Esophagus squamous epithelium (tissue), 5 donors: ENCODE results near the gene RETREG2. TPM values are rescaled to one million over a fixed set of nuclear protein-coding genes. Genes with fewer than 3 reads are reported as not detected.
A peak's percentile ranks its signal among the peaks of the same experiment; 100 is the strongest.

ENCODE experiments used
- DNase-seq: peaks from one replicate; lab custom pipeline; 2025; lab: John Stamatoyannopoulos, UW
- H3K27ac ChIP-seq, 4 donors: fragments of 200-600 bp; sonication (generic); one replicate each; pipeline ENCODE4 v1.5.1; 2016 to 2019; ENCODE audit warnings: mild to moderate bottlenecking in 1 of 4
- H3K27me3 ChIP-seq, 4 donors: fragments of 200-600 bp; sonication (generic); 1 replicate in 3 of 4; 2 replicates in 1 of 4; pipeline versions ENCODE4 v1.5.1 to v1.6.0; 2017 to 2021; ENCODE audit warnings: antibody characterized with exemption in 1 of 4
- H3K36me3 ChIP-seq, 3 donors: fragments of 200-600 bp; sonication (generic); one replicate each; pipeline ENCODE4 v1.5.1; 2016 to 2019
- H3K4me1 ChIP-seq, 3 donors: fragments of 200-600 bp; sonication (generic); one replicate each; pipeline ENCODE4 v1.5.1; 2017 to 2019
- H3K4me3 ChIP-seq, 4 donors: fragments of 200-600 bp; sonication (generic); 1 replicate in 3 of 4; 2 replicates in 1 of 4; pipeline ENCODE4 v1.5.1; 2016 to 2019; ENCODE audit warnings: mild to moderate bottlenecking in 2 of 4, moderate library complexity in 1 of 4
- H3K9me3 ChIP-seq, 3 donors: fragments of 200-600 bp; sonication (generic); one replicate each; pipeline ENCODE4 v1.5.1; 2016 to 2019
- POLR2A ChIP-seq, 4 donors: fragments of 450-650 bp; IDR thresholded peaks; one replicate each; pipeline ENCODE4 v1.6.1; 2017; ENCODE audit warnings: antibody characterized with exemption in 4 of 4, mild to moderate bottlenecking in 4 of 4, moderate library complexity in 3 of 4
- WGBS, 2 donors: methylation state at CpG; one replicate each; pipeline ENCODE4 v1.1.5; 2018; 5-methylcytosine and 5-hydroxymethylcytosine counted together
- intact Hi-C: fragments of 100-400 bp; cut with DNase I; formaldehyde crosslinking; loops from one replicate; pipeline ENCODE4 v1.15.0; 2022
- total RNA-seq, 4 donors: library from RNA; depleted of rRNA; stranded (reverse); fragments of >200 nt; gene quantifications; one replicate each; pipeline ENCODE4 v1.1.0, GENCODE V29; 2016
- TF ChIP-seq, protein P1 (sequence below), 6 experiments: fragments of 450-650 bp in 4 of 6; fragments of 200-600 bp in 2 of 6; sonication (generic) in 2 of 6; IDR thresholded peaks; one replicate each; pipeline ENCODE4 v1.5.1; 2016 to 2019; ENCODE audit warnings: antibody characterized with exemption in 6 of 6, mild to moderate bottlenecking in 4 of 6, moderate library complexity in 4 of 6
- donor health status: DM: yes; HTN: yes; CAD: no.

RETREG2 gene
- total RNA-seq, 4 donors from 2014 or later: 31.0 to 58.7 (median 41.8) TPM

DNA sequence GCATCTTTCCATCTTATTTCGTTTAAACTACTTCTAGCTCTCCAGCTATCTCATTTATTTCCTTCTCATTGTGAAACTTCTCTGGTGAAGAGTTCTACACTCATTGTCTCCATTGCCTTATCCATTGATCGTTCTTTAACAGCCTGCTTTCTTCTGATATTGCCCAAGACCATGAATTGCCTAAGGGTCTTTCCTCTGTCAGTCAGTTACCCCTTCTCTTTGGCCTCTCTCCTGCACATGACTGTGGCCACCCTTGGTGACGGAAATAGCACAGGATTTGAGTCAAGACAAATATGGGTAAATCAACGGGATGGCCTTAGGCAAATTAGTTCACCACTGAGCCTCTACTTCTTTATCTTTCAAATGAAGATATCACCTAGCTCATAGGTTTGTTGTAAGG, 44.1 kb upstream of the RETREG2 start:
- Histone ChIP-seq H3K9me3 (no peaks in the 10 kb centered on the region), H3K4me1 (no peaks in the 10 kb centered on the region), H3K36me3 (peaks cover 0 to 11% (median 0%) of the 10 kb centered on the region in 3 donors), H3K27me3 (no peaks in the 10 kb centered on the region), H3K4me3 (no peak overlapping the region), H3K27ac (no peak overlapping the region)
- no peak for TF ChIP-seq POLR2A (IDR thresholded peaks at IDR 0.05)
- TF ChIP-seq, protein P1, sequence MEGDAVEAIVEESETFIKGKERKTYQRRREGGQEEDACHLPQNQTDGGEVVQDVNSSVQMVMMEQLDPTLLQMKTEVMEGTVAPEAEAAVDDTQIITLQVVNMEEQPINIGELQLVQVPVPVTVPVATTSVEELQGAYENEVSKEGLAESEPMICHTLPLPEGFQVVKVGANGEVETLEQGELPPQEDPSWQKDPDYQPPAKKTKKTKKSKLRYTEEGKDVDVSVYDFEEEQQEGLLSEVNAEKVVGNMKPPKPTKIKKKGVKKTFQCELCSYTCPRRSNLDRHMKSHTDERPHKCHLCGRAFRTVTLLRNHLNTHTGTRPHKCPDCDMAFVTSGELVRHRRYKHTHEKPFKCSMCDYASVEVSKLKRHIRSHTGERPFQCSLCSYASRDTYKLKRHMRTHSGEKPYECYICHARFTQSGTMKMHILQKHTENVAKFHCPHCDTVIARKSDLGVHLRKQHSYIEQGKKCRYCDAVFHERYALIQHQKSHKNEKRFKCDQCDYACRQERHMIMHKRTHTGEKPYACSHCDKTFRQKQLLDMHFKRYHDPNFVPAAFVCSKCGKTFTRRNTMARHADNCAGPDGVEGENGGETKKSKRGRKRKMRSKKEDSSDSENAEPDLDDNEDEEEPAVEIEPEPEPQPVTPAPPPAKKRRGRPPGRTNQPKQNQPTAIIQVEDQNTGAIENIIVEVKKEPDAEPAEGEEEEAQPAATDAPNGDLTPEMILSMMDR (IDR thresholded peaks at IDR 0.05): no peak
- intact Hi-C loops: no loop called here
- 76 to 87% methylated on average over 4 of the region's 4 CpGs for WGBS, 2 donors
- DNase-seq: no peak

DNA sequence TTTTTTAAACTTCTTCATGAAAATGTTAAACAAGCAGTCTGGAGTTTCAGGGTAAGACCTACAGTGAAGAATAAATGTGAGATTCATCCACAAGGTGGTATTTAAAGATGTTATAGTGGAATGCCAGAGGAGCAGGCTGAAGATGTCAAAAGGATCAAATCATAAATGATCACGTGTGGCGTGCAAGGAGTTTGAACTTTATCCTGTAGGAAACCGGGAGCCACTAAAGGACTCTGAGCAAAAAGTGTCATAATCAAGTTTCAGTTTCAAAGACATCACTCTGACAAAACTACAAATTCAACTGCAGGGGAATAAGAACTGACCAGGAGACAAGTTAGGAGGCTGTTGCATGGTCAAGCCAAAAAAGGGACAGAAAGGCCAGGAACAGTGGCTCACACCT, 37.4 kb upstream of the RETREG2 start:
- Histone ChIP-seq H3K27me3 (no peaks in the 10 kb centered on the region), H3K9me3 (no peaks in the 10 kb centered on the region), H3K36me3 (peaks cover 7 to 77% (median 7%) of the 10 kb centered on the region in 3 donors), H3K4me1 (no peaks in the 10 kb centered on the region), H3K4me3 (no peak overlapping the region), H3K27ac (no peak overlapping the region)
- intact Hi-C loops: no loop called here
- 92 to 96% methylated on average over 3 of the region's 3 CpGs for WGBS, 2 donors
- DNase-seq: no peak
- no peak for TF ChIP-seq POLR2A (IDR thresholded peaks at IDR 0.05)

DNA sequence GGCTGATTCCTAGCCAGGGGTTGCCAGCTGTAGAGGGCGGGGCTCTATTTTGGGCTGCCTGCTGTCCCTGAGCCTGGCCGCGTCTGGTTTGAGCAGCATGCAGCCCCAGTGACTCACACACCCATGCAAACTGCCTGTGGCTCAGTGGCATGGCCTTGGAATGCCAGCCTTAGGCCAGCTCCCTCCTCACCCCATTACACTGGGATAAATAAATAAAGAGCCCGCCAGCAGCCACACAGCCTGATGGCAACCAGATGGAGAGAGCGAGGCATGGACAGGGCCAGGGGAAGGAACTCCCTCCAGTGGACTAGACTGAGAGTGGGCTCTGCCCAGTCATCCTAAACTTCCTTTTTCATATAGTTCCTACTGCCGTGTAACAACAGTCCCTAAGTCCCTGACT, 35.7 kb upstream of the RETREG2 start:
- Histone ChIP-seq H3K36me3 (peaks cover 7 to 84% (median 10%) of the 10 kb centered on the region in 3 donors), H3K4me3 (no peak overlapping the region), H3K4me1 (no peaks in the 10 kb centered on the region), H3K27me3 (no peaks in the 10 kb centered on the region), H3K9me3 (no peaks in the 10 kb centered on the region), H3K27ac (no peak overlapping the region)
- intact Hi-C loops: no loop called here
- TF ChIP-seq, protein P1 (IDR thresholded peaks at IDR 0.05): no peak
- no peak for TF ChIP-seq POLR2A (IDR thresholded peaks at IDR 0.05)
- DNase-seq: no peak
- WGBS, 2 donors: 86 to 94% methylated on average over 3 to 5 of the region's 6 CpGs

DNA sequence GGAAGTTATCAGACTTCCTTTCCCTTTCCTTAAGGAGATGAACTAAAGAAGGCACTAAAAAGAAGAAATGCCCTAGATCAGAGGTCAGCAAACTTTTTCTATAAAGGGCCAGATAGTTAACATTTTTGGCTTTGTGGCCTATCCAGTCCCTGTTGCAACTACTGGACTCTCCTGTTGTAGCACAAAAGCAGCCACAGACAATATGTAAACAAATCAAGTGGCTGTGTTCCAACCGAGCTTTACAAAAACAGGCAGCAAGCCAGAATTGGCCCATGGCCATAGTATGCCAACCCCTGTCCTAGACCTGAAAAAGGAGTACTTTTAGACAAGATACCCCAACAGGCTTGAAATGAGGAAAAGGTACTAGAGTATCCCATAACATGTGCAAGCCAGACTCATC, 28.4 kb upstream of the RETREG2 start:
- intact Hi-C loops: loop anchor here (5.0 kb wide), 1 partner anchor 92 kb away; no protein-coding TSS in a partner anchor
- no peak overlapping the region for H3K27ac ChIP-seq
- DNase-seq: no peak
- TF ChIP-seq, protein P1 (IDR thresholded peaks at IDR 0.05): no peak
- TF ChIP-seq POLR2A (IDR thresholded peaks at IDR 0.05): no peak
- H3K4me3 ChIP-seq: no peak overlapping the region
- WGBS, 2 donors: 0 to 50% methylated on average over 1 of the region's 1 CpG
- peaks cover 0 to 68% (median 3%) of the 10 kb centered on the region in 3 donors for H3K36me3 ChIP-seq
- no peaks in the 10 kb centered on the region for H3K9me3 ChIP-seq
- peaks cover 0 to 9% (median 0%) of the 10 kb centered on the region in 3 donors for H3K4me1 ChIP-seq
- H3K27me3 ChIP-seq: no peaks in the 10 kb centered on the region

DNA sequence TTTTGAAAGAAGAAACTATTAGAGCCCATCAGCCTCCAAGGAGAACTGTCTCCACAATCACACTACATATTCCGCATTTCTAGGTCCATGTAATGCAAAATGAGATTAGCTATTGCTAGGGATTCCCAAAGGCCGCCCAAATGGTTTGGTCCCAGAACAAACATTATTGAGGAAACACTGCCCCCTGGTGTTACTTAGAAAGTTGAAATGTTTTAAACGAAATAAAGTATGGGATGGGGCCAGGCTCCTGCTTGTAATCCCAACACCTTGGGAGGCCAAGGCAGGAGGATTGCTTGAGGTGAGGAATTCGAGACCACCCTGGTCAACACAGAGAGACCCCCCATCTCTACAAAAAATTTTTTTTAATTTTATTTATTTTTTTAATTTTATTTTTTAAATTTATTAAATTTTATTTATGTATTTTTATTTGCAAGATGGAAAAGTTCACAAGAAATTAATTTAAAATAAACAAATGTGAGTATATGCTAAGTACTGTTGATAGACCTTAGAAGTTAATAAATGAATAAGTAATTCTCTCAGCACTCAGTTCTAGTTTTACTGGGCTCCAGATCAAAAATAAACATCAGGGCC, 22.9 kb upstream of the RETREG2 start:
- no peak for TF ChIP-seq POLR2A (IDR thresholded peaks at IDR 0.05)
- TF ChIP-seq, protein P1 (IDR thresholded peaks at IDR 0.05): peak; percentile 47 to 79 (median 67)
- Histone ChIP-seq H3K36me3 (peaks cover 0 to 62% (median 0%) of the 10 kb centered on the region in 3 donors), H3K9me3 (no peaks in the 10 kb centered on the region), H3K4me3 (no peak overlapping the region), H3K4me1 (peaks cover 4 to 9% (median 5%) of the 10 kb centered on the region in 3 donors), H3K27me3 (no peaks in the 10 kb centered on the region), H3K27ac (no peak overlapping the region)
- WGBS, 2 donors: 7 to 10% methylated on average over 4 of the region's 4 CpGs
- intact Hi-C loops: no loop called here
- DNase-seq: no peak
